A172 (cell line): ENCODE data around the gene ROM1. TPM values are rescaled to one million over a fixed set of nuclear protein-coding genes. Genes with fewer than 3 reads are reported as not detected.
"Not testable (repeated sequence)": the region's sequence is repeated elsewhere in the genome, so short reads cannot be mapped to it uniquely, and the experiment has no call there.

Experiments
- DNase-seq: peaks from one replicate; pipeline ENCODE4 v3.0.0-alpha.2; 2015; ENCODE audit warnings: low spot score
- total RNA-seq: library from RNA; depleted of rRNA; stranded (reverse); fragments of >200 nt; shearing (Covaris generic); gene quantifications from 2 replicates; pipeline ENCODE4 v1.2.3, GENCODE V29; 2014; rRNA removed

The ROM1 gene
- total RNA-seq, 1 experiment from 2014 or later, result 3.4 TPM

- DNase-seq, result no peak
These were observed 35.3 kb downstream of the ROM1 start for GRCh38 chr11:62648185-62648966.

- DNase-seq, result no peak
These were observed 35.9 kb downstream of the ROM1 start for GRCh38 chr11:62648967-62649364.

- DNase-seq, result no peak
These were observed 36.4 kb downstream of the ROM1 start for GRCh38 chr11:62649486-62649885.

GRCh38 chr11:62650283-62650682, 37.2 kb downstream of the ROM1 start:
- DNase-seq, result not testable (repeated sequence)

- DNase-seq, result no peak
These were observed 39.3 kb downstream of the ROM1 start for GRCh38 chr11:62652161-62653006.

GRCh38 chr11:62654297-62654696, 41.2 kb downstream of the ROM1 start:
- DNase-seq, result no peak

- DNase-seq, result no peak
These were observed 43.9 kb downstream of the ROM1 start for GRCh38 chr11:62656796-62657429.

GRCh38 chr11:62664405-62665074, 51.5 kb downstream of the ROM1 start:
- DNase-seq, result peak; percentile 59

Other genes with a start within 250 kb of the ROM1 start
- not detected in 2 replicates for gene SCGB1A1, start 194.2 kb upstream of the ROM1 start, total RNA-seq
- 298 and 391 TPM in 2 replicates for gene AHNAK, start 66.5 kb upstream of the ROM1 start, total RNA-seq
- 1,294 and 1,343 TPM in 2 replicates for gene EEF1G, start 39.4 kb upstream of the ROM1 start, total RNA-seq
- 7.9 and 9.6 TPM in 2 replicates for gene TUT1, start 21.7 kb upstream of the ROM1 start, total RNA-seq
- gene MTA2, start 11.4 kb upstream of the ROM1 start, total RNA-seq, result 114 and 139 TPM in 2 replicates
- gene EML3, start 482 bp upstream of the ROM1 start, total RNA-seq, result 16.0 and 19.5 TPM in 2 replicates
- gene B3GAT3, start 8.7 kb downstream of the ROM1 start, total RNA-seq, result 58.9 and 67.7 TPM in 2 replicates
- 184 and 257 TPM in 2 replicates for gene GANAB, start 33.4 kb downstream of the ROM1 start, total RNA-seq
- 25.6 and 25.9 TPM in 2 replicates for gene INTS5, start 40.0 kb downstream of the ROM1 start, total RNA-seq
- 100 and 104 TPM in 2 replicates for gene C11orf98, start 52.0 kb downstream of the ROM1 start, total RNA-seq
- 3.0 and 8.7 TPM in 2 replicates for gene CSKMT, start 52.1 kb downstream of the ROM1 start, total RNA-seq
- gene UQCC3, start 58.4 kb downstream of the ROM1 start, total RNA-seq, result 13.8 and 17.7 TPM in 2 replicates
- gene LBHD1, start 59.0 kb downstream of the ROM1 start, total RNA-seq, result 2.5 and 6.6 TPM in 2 replicates
- 118 and 126 TPM in 2 replicates for gene UBXN1, start 65.8 kb downstream of the ROM1 start, total RNA-seq
- 2.8 and 5.1 TPM in 2 replicates for gene LRRN4CL, start 76.3 kb downstream of the ROM1 start, total RNA-seq
- gene BSCL2, start 94.2 kb downstream of the ROM1 start, total RNA-seq, result 141 and 186 TPM in 2 replicates
- not detected in 2 replicates for gene GNG3, start 94.4 kb downstream of the ROM1 start, total RNA-seq
- gene HNRNPUL2, start 114.2 kb downstream of the ROM1 start, total RNA-seq, result 5.1 and 6.5 TPM in 2 replicates
- 41.0 and 69.6 TPM in 2 replicates for gene TTC9C, start 115.2 kb downstream of the ROM1 start, total RNA-seq
- gene ZBTB3, start 140.9 kb downstream of the ROM1 start, total RNA-seq, result 5.8 and 14.1 TPM in 2 replicates
- 96.7 and 104 TPM in 2 replicates for gene POLR2G, start 148.3 kb downstream of the ROM1 start, total RNA-seq
- 28.0 TPM in 2 replicates for gene TAF6L, start 158.1 kb downstream of the ROM1 start, total RNA-seq
- gene TMEM179B, start 174.1 kb downstream of the ROM1 start, total RNA-seq, result 32.3 and 51.8 TPM in 2 replicates
- gene TMEM223, start 178.7 kb downstream of the ROM1 start, total RNA-seq, result 23.4 and 30.1 TPM in 2 replicates
- 25.9 and 30.0 TPM in 2 replicates for gene NXF1, start 192.2 kb downstream of the ROM1 start, total RNA-seq
- gene STX5, start 218.8 kb downstream of the ROM1 start, total RNA-seq, result 28.0 and 33.8 TPM in 2 replicates
- gene TEX54, start 219.6 kb downstream of the ROM1 start, total RNA-seq, result not detected in 2 replicates
- gene WDR74, start 226.3 kb downstream of the ROM1 start, total RNA-seq, result 92.4 and 104 TPM in 2 replicates